Lung (tissue), 12 donors: ENCODE data around the gene GREB1. TPM values are rescaled to one million over a fixed set of nuclear protein-coding genes. Genes with fewer than 3 reads are reported as not detected.

Experiments used
- ATAC-seq: fragments of 200-7000 bp; cut with Tn5 transposase; one replicate; pipeline ENCODE4 v1.9.1; 2020; ENCODE audit warnings: moderate number of reproducible peaks; ENCODE audit not compliant: insufficient read depth, low FRiP score
- DNase-seq, 3 donors: peaks; one replicate each; pipeline ENCODE4 v3.0.0-alpha.2; 2013 to 2017
- H3K27ac ChIP-seq, 2 donors: one replicate each; pipeline ENCODE4 v1.5.1; 2013; ENCODE audit warnings: mild to moderate bottlenecking in 2 of 2, moderate library complexity in 2 of 2, control low read depth in 1 of 2, inconsistent platforms in 1 of 2, low read depth in 1 of 2, low read length in 1 of 2
- H3K27me3 ChIP-seq, 3 donors: one replicate each; pipeline ENCODE4 v1.5.1; 2013; ENCODE audit warnings: low read length in 2 of 3; ENCODE audit not compliant: control insufficient read depth in 3 of 3, insufficient read depth in 3 of 3
- H3K36me3 ChIP-seq, 4 donors: one replicate each; pipeline ENCODE4 v1.5.1; 2013; ENCODE audit warnings: low read length in 4 of 4, mild to moderate bottlenecking in 1 of 4, moderate library complexity in 1 of 4; ENCODE audit not compliant: control insufficient read depth in 4 of 4, insufficient read depth in 4 of 4
- H3K4me1 ChIP-seq, 5 donors: one replicate each; pipeline ENCODE4 v1.5.1; 2013; ENCODE audit warnings: low read length in 5 of 5, mild to moderate bottlenecking in 2 of 5, moderate library complexity in 1 of 5; ENCODE audit not compliant: control insufficient read depth in 5 of 5, insufficient read depth in 5 of 5
- H3K4me3 ChIP-seq: one replicate; pipeline ENCODE4 v1.5.1; 2013; ENCODE audit warnings: mild to moderate bottlenecking, control low read depth, moderate library complexity
- H3K9ac ChIP-seq, 2 donors: one replicate each; pipeline ENCODE4 v1.5.1; 2013; ENCODE audit warnings: low read length in 2 of 2, control low read depth in 1 of 2; ENCODE audit not compliant: insufficient read depth in 1 of 2
- H3K9me3 ChIP-seq, 4 donors: one replicate each; pipeline ENCODE4 v1.5.1; 2013; ENCODE audit warnings: low read length in 3 of 4, mild to moderate bottlenecking in 1 of 4, moderate library complexity in 1 of 4; ENCODE audit not compliant: control insufficient read depth in 4 of 4, insufficient read depth in 3 of 4
- WGBS, 2 donors: extraction: QIAGEN DNeasy Blood & Tissue Kit; methylation state at CpG; one replicate each; pipeline ENCODE4 v1.1.7; 2013; 5-methylcytosine and 5-hydroxymethylcytosine counted together
- polyA plus RNA-seq, 2 donors: library from polyadenylated mRNA; stranded (reverse); fragments of 200-250 nt; gene quantifications; one replicate each; pipeline ENCODE4 v1.2.1, GENCODE V29; 2013
- total RNA-seq, 2 donors: library from RNA; depleted of rRNA in 1 of 2; stranded (reverse); fragments of >200 nt in 1 of 2; gene quantifications; one replicate each; pipeline ENCODE4 v1.2.1, GENCODE V29; 2014 to 2021
- TF ChIP-seq, protein P1 (sequence below): IDR thresholded peaks from 2 replicates; pipeline ENCODE4 v1.5.1; 2012; ENCODE audit warnings: mild to moderate bottlenecking; ENCODE audit errors: control extremely low read depth, extremely low read depth
- donor health status: control.
- donor health status: control.
- donor health status: Bipolar disorder and iron deficiency.
- donor health status: healthy.
- donor health status: DM: yes; HTN: yes; CAD: no.

Gene GREB1
- total and polyA plus RNA-seq, 4 donors: 0.23 to 3.3 (median 1.8) TPM

DNA sequence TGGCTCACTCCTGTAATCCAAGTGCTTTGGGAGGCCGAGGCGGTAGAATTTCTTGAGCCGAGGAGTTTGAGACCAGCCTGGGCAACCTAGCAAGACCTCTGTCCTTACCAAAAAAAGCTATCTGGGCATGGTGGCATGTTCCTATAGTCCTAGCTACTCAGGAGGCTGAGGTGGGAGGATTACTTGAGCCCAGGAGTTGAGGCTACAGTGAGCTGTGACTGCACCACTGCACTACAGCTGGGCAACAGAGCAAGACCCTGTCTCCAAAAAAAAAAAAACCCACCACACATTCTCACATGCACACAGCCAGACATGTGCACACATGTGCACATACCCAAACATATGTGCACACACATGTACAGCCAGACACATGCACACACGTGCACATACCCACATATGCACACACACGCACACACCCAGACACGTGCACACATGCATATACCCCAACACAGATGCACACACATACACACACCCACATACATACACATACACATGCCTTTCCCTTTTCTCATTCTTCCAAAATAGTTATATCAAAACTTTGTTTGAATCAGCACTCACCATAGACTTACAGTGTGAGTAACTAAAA lies 14.2 kb downstream of the GREB1 start:
- Histone ChIP-seq H3K36me3 (no peaks in the 10 kb centered on the region), H3K9me3 (peaks cover 0 to 2% (median 0%) of the 10 kb centered on the region in 4 donors), H3K27me3 (no peaks in the 10 kb centered on the region), H3K9ac (no peak overlapping the region), H3K4me1 (no peaks in the 10 kb centered on the region), H3K4me3 (no peak overlapping the region), H3K27ac (no peak overlapping the region)
- no peak for ATAC-seq
- WGBS, 2 donors: 77 to 84% methylated on average over 6 of the region's 6 CpGs
- TF ChIP-seq, protein P1, sequence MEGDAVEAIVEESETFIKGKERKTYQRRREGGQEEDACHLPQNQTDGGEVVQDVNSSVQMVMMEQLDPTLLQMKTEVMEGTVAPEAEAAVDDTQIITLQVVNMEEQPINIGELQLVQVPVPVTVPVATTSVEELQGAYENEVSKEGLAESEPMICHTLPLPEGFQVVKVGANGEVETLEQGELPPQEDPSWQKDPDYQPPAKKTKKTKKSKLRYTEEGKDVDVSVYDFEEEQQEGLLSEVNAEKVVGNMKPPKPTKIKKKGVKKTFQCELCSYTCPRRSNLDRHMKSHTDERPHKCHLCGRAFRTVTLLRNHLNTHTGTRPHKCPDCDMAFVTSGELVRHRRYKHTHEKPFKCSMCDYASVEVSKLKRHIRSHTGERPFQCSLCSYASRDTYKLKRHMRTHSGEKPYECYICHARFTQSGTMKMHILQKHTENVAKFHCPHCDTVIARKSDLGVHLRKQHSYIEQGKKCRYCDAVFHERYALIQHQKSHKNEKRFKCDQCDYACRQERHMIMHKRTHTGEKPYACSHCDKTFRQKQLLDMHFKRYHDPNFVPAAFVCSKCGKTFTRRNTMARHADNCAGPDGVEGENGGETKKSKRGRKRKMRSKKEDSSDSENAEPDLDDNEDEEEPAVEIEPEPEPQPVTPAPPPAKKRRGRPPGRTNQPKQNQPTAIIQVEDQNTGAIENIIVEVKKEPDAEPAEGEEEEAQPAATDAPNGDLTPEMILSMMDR: no peak
- no peak for DNase-seq

DNA sequence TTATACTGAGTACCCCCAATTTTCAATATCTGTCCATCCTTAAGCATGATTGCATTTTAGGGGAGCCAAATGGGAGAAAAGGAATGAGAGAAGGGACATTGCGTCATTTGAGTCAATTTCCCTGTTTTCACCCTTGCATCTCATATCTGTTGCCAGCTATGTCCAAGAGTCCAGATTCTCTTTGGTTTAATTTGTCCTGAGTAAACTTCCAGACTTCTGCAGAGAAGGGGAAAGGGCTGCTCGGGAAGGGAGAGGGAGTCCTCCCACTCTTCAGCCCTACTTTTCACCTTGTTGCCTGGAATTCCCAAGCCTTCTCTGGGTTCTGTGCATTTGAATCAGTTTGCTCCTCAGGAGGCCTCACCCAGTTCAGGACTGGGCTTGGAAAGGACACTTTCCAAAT lies 16.5 kb downstream of the GREB1 start:
- Histone ChIP-seq H3K9me3 (peaks cover 0 to 2% (median 0%) of the 10 kb centered on the region in 4 donors), H3K9ac (no peak overlapping the region), H3K27ac (no peak overlapping the region), H3K4me1 (peaks cover 0 to 4% (median 0%) of the 10 kb centered on the region in 5 donors), H3K4me3 (no peak overlapping the region), H3K27me3 (no peaks in the 10 kb centered on the region), H3K36me3 (no peaks in the 10 kb centered on the region)
- WGBS, 2 donors: 92 to 96% methylated on average over 2 of the region's 2 CpGs
- DNase-seq (no peak), ATAC-seq (no peak)
- TF ChIP-seq, protein P1: no peak

DNA sequence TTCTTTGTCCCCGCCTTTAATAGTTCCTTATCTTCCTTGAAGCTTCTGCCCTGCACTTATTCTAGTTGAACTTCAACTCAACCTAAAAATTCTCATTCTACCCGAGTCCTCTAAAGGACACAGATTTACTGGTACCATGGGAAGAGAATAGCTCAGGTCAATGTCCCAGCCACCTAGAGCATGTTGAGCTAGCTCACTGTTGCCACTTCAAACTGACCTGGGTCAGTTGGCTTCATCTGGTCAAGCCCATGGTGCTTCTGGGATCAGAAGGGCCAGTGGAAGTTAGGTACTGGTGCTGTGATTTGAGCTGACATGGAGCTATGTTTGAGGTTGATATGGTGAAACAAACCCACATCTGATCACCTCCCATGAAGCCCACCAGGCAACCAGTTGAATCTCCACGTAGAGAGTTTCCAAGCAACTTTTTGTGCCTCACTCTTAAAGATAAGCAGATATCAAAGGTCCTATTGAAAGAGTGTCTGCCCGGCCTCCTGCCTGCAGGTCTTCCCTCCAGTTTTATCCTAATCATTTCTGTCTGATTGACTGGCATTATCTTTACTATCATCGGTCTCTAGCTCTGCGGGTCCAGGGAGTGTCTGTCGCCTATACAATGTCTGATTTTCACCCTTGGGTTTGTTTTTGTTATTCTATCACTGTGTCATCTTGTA lies 17.2 kb downstream of the GREB1 start:
- no peaks in the 10 kb centered on the region for H3K27me3 ChIP-seq
- peaks cover 0 to 4% (median 0%) of the 10 kb centered on the region in 5 donors for H3K4me1 ChIP-seq
- no peak for DNase-seq

More for the DNA sequence above, 17.2 kb downstream of the GREB1 start:
- no peak overlapping the region for H3K4me3 ChIP-seq
- ATAC-seq: no peak
- no peak overlapping the region for H3K9ac ChIP-seq
- WGBS, 2 donors: 85 to 88% methylated on average over 7 of the region's 7 CpGs
- H3K27ac ChIP-seq: no peak overlapping the region
- peaks cover 0 to 2% (median 0%) of the 10 kb centered on the region in 4 donors for H3K9me3 ChIP-seq
- H3K36me3 ChIP-seq: no peaks in the 10 kb centered on the region
- TF ChIP-seq, protein P1: no peak
